Measurements from ENCODE around the gene OR10H1.
"Not testable (repeated sequence)": the region's sequence is repeated elsewhere in the genome, so short reads cannot be mapped to it uniquely, and the experiment has no call there.

Gene OR10H1

DNA sequence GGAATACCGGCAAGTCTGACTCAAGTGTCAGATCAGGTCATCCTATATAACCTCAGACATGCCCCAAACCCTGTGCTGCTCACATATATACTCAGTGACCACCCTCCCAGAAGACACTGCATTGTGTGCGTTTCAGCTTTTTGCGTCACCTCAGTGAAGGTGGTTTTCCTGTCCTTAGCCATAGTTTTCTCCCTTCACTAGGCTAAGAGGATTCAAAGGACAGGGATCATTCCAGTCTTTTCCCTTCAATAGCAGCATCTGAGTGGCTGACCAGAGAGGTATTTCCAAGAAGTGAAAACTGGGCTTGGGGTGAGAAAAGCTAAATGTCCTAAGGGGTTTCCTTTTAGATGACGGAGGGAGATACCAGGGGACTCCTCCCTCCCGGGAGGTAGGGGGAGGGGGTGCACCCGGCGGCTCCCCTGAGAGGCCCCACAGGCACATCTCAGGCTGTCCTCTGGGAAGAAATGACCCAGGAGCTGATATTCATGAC is 12.7 kb upstream of the OR10H1 start:
- Histone ChIP-seq H3K4me1 (ENCODE audit: control insufficient read depth, insufficient read depth, low read length) (no peaks in the 10 kb centered on the region), H3K36me3 (ENCODE audit: insufficient read depth, low read length) (no peaks in the 10 kb centered on the region), H3K9ac (ENCODE audit: low read depth, low read length) (no peak overlapping the region), H3K4me3 (ENCODE audit: low read length) (no peak overlapping the region), H3K4me2 (ENCODE audit: low read length) (no peak overlapping the region), H3K9me3 (replicated peaks; ENCODE audit: low read length) (no peaks in the 10 kb centered on the region), H3K27me3 (ENCODE audit: control insufficient read depth, insufficient read depth, low read length) (no peaks in the 10 kb centered on the region)

DNA sequence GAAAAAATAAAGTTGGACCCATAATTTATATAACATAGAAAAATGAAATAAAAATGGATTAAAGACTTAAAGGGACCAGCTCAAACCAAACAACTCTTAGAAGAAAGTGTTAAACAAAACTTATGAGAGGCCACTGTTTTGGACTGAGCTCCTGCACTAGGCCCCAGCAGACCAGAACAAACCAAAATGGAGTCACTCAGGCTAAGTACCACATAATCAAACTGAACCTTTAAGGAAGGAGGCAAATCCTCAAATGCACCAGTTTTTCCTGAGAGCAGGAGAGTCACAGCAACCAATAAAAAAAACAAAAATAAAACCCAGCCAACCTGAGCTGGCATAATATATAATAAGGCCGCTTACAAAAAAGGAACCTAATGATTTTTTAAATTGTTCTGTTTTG is 10.3 kb upstream of the OR10H1 start:
- Histone ChIP-seq H3K27me3 (ENCODE audit: control insufficient read depth, insufficient read depth, low read length) (no peaks in the 10 kb centered on the region), H3K9me3 (replicated peaks; ENCODE audit: low read length) (no peaks in the 10 kb centered on the region), H3K9ac (ENCODE audit: low read depth, low read length) (no peak overlapping the region), H3K4me1 (ENCODE audit: control insufficient read depth, insufficient read depth, low read length) (no peaks in the 10 kb centered on the region), H3K4me3 (ENCODE audit: low read length) (no peak overlapping the region), H3K36me3 (ENCODE audit: insufficient read depth, low read length) (no peaks in the 10 kb centered on the region), H3K4me2 (ENCODE audit: low read length) (no peak overlapping the region)

DNA sequence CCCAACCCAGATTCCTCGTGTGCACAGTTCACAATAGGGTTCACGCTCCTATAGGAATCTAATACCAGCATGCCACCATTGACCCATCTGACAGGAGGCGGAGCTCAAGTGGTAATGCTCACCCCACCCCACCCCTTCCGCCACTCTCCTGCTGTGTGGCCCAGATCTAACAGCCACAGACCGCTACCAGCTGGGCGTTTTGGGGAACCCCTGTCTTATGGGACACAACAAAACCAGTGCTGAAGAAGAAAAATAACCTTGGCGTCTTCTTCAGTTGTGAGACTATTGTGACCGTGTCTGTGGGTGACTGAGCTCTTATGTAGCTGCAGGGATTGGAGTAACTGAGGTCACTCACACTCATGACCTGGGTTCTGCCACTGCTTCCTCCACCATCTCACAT is 5.2 kb upstream of the OR10H1 start:
- Histone ChIP-seq H3K4me2 (ENCODE audit: low read length) (no peak overlapping the region), H3K9me3 (replicated peaks; ENCODE audit: low read length) (no peaks in the 10 kb centered on the region), H3K4me3 (ENCODE audit: low read length) (no peak overlapping the region), H3K4me1 (ENCODE audit: control insufficient read depth, insufficient read depth, low read length) (no peaks in the 10 kb centered on the region), H3K36me3 (ENCODE audit: insufficient read depth, low read length) (no peaks in the 10 kb centered on the region), H3K9ac (ENCODE audit: low read depth, low read length) (no peak overlapping the region), H3K27me3 (ENCODE audit: control insufficient read depth, insufficient read depth, low read length) (no peaks in the 10 kb centered on the region)

DNA sequence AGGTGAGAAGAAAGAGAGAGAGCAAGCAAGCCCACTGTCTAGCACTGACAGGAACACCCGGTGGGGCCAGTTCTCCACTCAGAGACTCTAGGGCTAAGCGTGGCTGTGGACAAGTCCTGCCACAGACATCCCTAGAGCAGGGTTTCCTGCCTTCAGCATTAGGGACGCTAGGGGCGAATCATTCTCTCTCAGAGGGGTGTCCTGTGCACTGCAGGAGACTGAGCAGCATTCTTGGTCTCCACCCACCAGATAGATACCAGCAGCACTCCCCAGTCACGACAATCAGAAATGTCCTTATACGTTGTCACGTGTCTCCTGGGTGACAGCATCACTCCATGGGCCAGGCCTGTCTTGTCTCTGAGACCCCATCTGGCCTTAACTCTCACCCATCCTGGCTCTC is 1.5 kb downstream of the OR10H1 start:
- H3K4me1 ChIP-seq (ENCODE audit: control insufficient read depth, insufficient read depth, low read length), result no peaks in the 10 kb centered on the region
- no peaks in the 10 kb centered on the region for H3K9me3 ChIP-seq (replicated peaks; ENCODE audit: low read length)
- no peaks in the 10 kb centered on the region for H3K27me3 ChIP-seq (ENCODE audit: control insufficient read depth, insufficient read depth, low read length)
- H3K9ac ChIP-seq (ENCODE audit: low read depth, low read length), result no peak overlapping the region
- H3K4me2 ChIP-seq (ENCODE audit: low read length), result no peak overlapping the region
- no peaks in the 10 kb centered on the region for H3K36me3 ChIP-seq (ENCODE audit: insufficient read depth, low read length)
- H3K4me3 ChIP-seq (ENCODE audit: low read length), result no peak overlapping the region

DNA sequence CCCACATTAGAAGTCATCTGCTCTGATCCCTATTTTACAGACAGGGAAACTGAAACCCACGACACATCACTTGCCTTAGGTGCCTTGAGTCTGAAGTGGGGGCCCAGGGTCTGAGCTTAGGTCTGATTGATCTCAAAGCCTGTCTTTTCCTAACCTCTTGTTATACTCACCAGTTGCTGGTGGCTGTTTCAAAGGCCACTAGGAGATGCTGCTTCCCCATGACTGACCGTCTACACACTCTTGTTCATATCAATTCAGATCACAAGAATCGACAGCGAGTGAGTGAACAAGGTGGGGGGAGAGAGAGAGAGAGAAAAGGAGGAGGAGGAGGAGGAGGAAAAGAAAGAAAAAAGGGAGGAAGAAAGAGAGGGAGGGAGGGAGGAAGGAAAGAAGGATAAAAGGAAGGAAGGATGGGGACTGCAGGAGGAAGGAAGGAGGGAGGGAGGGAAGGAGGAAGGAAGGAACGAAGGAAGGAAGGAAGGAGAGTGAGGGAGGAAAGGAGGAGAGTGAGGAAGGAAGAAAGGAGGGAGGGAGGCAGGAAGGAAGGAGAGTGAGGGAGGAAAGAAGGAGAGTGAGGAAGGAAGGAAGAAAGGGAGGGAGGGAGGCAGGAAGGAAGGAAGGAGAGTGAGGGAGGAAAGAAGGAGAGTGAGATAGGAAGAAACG is 3.3 kb downstream of the OR10H1 start:
- Histone ChIP-seq H3K4me1 (ENCODE audit: control insufficient read depth, insufficient read depth, low read length) (no peaks in the 10 kb centered on the region), H3K9me3 (replicated peaks; ENCODE audit: low read length) (no peaks in the 10 kb centered on the region)

DNA sequence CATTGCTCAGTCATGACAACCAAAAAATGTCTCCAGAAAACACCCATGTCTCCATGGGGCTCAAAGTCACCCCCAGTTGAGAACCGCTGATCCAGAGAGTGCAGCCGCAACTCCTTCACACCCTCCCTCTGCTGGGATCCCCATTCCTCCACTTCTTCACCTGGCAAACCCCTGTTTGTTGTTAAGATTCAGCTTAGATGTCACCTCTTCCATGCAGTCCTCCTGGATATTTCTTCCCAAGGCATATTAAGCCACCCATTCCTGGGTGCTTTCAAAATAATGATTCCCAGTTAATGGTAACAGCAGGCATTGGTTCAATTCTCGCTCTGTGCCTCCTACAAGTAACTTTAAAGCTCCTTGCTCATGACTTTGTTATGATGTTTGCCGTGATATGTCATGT is 4.0 kb downstream of the OR10H1 start:
- Histone ChIP-seq H3K9me3 (replicated peaks; ENCODE audit: low read length) (no peaks in the 10 kb centered on the region), H3K36me3 (ENCODE audit: insufficient read depth, low read length) (no peaks in the 10 kb centered on the region), H3K4me1 (ENCODE audit: control insufficient read depth, insufficient read depth, low read length) (no peaks in the 10 kb centered on the region), H3K4me2 (ENCODE audit: low read length) (no peak overlapping the region), H3K9ac (ENCODE audit: low read depth, low read length) (no peak overlapping the region), H3K27me3 (ENCODE audit: control insufficient read depth, insufficient read depth, low read length) (no peaks in the 10 kb centered on the region), H3K4me3 (ENCODE audit: low read length) (no peak overlapping the region)

More for the DNA sequence above, 3.3 kb downstream of the OR10H1 start:
- no peak overlapping the region for H3K9ac ChIP-seq (ENCODE audit: low read depth, low read length)
- H3K27me3 ChIP-seq (ENCODE audit: control insufficient read depth, insufficient read depth, low read length), result no peaks in the 10 kb centered on the region
- no peak overlapping the region for H3K4me3 ChIP-seq (ENCODE audit: low read length)
- no peak overlapping the region for H3K4me2 ChIP-seq (ENCODE audit: low read length)
- no peaks in the 10 kb centered on the region for H3K36me3 ChIP-seq (ENCODE audit: insufficient read depth, low read length)

DNA sequence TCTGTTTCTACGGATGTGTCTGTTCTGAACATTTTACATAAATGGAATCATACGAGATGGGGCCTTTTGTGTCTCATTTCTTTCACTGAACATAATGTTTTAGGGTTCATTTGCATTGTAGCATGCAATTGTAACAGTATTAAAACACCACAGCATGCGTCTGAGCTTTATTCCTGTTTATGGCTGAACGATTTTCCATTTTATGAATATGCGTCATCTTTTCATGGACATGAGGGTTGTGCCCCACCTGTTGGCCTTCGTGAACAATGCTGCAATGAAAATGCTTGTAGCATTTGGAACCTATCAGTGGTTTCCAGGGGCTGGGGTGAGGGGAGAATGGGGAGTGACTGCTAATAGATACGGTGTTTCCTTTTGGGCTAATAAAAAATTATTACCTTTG is 5.1 kb downstream of the OR10H1 start:
- Histone ChIP-seq H3K9ac (ENCODE audit: low read depth, low read length) (no peak overlapping the region), H3K9me3 (replicated peaks; ENCODE audit: low read length) (no peaks in the 10 kb centered on the region), H3K4me2 (ENCODE audit: low read length) (no peak overlapping the region), H3K36me3 (ENCODE audit: insufficient read depth, low read length) (no peaks in the 10 kb centered on the region), H3K27me3 (ENCODE audit: control insufficient read depth, insufficient read depth, low read length) (no peaks in the 10 kb centered on the region), H3K4me1 (ENCODE audit: control insufficient read depth, insufficient read depth, low read length) (no peaks in the 10 kb centered on the region), H3K4me3 (ENCODE audit: low read length) (no peak overlapping the region)

DNA sequence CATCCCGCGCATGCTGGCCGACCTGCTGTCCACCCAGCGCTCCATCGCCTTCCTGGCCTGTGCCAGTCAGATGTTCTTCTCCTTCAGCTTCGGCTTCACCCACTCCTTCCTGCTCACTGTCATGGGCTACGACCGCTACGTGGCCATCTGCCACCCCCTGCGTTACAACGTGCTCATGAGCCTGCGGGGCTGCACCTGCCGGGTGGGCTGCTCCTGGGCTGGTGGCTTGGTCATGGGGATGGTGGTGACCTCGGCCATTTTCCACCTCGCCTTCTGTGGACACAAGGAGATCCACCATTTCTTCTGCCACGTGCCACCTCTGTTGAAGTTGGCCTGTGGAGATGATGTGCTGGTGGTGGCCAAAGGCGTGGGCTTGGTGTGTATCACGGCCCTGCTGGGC is 21.2 kb downstream of the OR10H1 start:
- not testable (repeated sequence) for H3K9ac ChIP-seq (ENCODE audit: low read depth, low read length); H3K4me3 ChIP-seq (ENCODE audit: low read length); H3K36me3 ChIP-seq (ENCODE audit: insufficient read depth, low read length); H3K27me3 ChIP-seq (ENCODE audit: control insufficient read depth, insufficient read depth, low read length); H3K9me3 ChIP-seq (replicated peaks; ENCODE audit: low read length); H3K4me1 ChIP-seq (ENCODE audit: control insufficient read depth, insufficient read depth, low read length); H3K4me2 ChIP-seq (ENCODE audit: low read length)

DNA sequence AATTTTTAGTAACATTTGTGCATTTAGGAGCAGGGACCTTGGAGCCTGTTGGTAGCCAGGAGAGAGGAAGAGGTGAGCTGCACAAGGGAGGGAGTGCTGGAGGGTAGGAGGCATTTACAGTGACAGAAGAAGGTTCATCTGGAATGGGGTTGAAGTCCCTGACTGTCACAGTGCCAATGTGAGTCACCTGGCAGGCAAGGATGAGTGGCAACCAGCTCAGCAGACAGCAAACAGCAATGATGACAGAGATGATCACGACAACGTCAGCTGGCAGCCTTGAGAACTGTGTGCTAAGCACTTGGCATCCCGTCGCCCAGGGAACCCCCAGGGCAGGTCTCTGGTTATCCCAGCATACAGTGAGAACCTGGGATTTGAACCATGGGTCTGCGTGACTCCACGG is 25.4 kb downstream of the OR10H1 start:
- Histone ChIP-seq H3K9ac (ENCODE audit: low read depth, low read length) (no peak overlapping the region), H3K9me3 (replicated peaks; ENCODE audit: low read length) (no peaks in the 10 kb centered on the region), H3K27me3 (ENCODE audit: control insufficient read depth, insufficient read depth, low read length) (no peaks in the 10 kb centered on the region), H3K4me3 (ENCODE audit: low read length) (no peak overlapping the region), H3K4me2 (ENCODE audit: low read length) (no peak overlapping the region), H3K36me3 (ENCODE audit: insufficient read depth, low read length) (no peaks in the 10 kb centered on the region), H3K4me1 (ENCODE audit: control insufficient read depth, insufficient read depth, low read length) (no peaks in the 10 kb centered on the region)

DNA sequence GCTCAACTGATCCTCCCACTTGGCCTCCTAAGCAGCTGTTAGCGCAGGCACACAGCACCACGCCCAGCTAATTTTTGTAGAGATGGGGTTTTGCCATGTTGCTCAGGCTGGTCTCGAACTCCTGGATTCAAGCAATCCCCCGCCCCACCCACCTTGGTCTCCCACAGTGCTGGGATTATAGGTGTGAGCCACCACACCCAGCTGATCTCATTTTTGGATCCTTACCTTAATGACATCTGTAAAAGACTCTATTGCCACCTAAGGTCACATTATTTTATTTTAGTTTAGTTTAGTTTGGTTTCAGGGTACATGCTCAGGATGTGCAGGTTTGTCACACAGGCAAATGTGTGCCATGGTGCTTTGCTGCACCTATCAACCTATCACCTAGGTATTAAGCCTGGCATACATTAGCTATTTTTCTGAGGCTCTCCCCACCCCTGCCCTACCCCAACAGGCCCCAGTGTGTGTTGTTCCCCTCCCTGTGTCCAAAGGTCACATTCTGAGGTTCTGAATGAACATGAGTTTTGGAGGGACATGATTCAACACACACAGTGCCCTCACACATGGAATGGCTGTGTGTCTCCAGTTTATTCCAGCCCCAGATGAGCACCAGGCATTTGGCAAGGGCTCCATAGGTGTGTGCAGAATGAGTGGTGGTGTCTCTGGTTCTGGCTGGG is 26.7 kb downstream of the OR10H1 start:
- Histone ChIP-seq H3K9me3 (replicated peaks; ENCODE audit: low read length) (no peaks in the 10 kb centered on the region), H3K27me3 (ENCODE audit: control insufficient read depth, insufficient read depth, low read length) (no peaks in the 10 kb centered on the region), H3K4me2 (ENCODE audit: low read length) (no peak overlapping the region), H3K4me1 (ENCODE audit: control insufficient read depth, insufficient read depth, low read length) (no peaks in the 10 kb centered on the region), H3K36me3 (ENCODE audit: insufficient read depth, low read length) (no peaks in the 10 kb centered on the region), H3K4me3 (ENCODE audit: low read length) (no peak overlapping the region), H3K9ac (ENCODE audit: low read depth, low read length) (no peak overlapping the region)

DNA sequence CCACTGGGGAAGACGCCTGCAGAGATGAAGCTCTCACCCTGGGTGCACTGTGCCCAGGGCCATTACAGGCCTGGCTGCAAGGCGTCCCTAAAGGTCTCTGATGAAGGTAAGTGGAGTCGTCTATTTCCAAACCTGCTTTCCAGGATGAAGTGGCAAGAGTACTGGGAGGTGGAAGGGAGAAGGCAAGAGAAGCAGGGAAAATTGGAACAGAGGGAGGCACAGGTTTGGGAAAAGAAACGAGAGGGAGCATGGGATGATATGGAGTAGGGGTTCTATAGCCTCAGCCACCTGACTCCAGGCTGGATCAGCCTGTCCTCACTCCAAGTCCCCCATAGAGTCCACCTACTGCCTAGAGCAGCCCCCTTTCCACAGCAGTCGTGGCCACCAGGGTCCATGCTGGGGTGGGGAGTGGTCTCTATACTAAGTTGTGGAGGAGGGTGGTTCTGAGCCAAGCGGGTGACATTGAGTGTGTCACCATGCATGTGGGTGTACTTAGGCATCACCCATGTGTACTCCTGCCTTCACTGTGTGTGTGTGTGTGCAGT is 27.8 kb downstream of the OR10H1 start, which contains the start of gene OR10H5:
TSS of gene OR10H5 (plus strand) at position 51 of the 545 bp plus-strand sequence. CDS start 6,388 bp downstream, outside the sequence.
- H3K4me1 ChIP-seq (ENCODE audit: control insufficient read depth, insufficient read depth, low read length), result no peaks in the 10 kb centered on the region
- H3K36me3 ChIP-seq (ENCODE audit: insufficient read depth, low read length), result no peaks in the 10 kb centered on the region
- no peak within 1 kb of the TSS for H3K9ac ChIP-seq (ENCODE audit: low read depth, low read length)
- no peaks in the 10 kb centered on the region for H3K27me3 ChIP-seq (ENCODE audit: control insufficient read depth, insufficient read depth, low read length)
- no peaks in the 10 kb centered on the region for H3K9me3 ChIP-seq (replicated peaks; ENCODE audit: low read length)
- H3K4me2 ChIP-seq (ENCODE audit: low read length), result no peak within 1 kb of the TSS
- no peak within 1 kb of the TSS for H3K4me3 ChIP-seq (ENCODE audit: low read length)

DNA sequence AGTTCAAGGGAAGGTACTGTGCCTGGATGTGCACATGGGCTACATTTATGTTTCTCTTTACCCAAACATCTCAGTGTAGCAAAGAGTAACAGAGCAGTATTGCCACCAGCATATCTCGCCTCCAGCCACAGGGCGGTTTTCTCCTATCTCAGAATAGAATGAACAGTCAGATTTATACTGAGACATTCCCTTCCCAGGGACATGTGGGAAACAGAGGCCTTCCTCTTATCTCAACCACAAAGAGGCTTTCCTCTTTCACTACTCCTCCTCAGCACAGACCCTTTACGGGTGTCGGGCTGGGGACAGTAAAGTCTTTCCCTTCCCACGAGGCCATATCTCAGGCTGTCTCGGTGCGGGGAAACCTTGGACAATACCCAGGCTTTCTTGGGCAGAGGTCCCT is 32.6 kb downstream of the OR10H1 start:
- H3K9ac ChIP-seq (ENCODE audit: low read depth, low read length); H3K27me3 ChIP-seq (ENCODE audit: control insufficient read depth, insufficient read depth, low read length); H3K36me3 ChIP-seq (ENCODE audit: insufficient read depth, low read length); H3K4me3 ChIP-seq (ENCODE audit: low read length); H3K4me2 ChIP-seq (ENCODE audit: low read length); H3K9me3 ChIP-seq (replicated peaks; ENCODE audit: low read length); H3K4me1 ChIP-seq (ENCODE audit: control insufficient read depth, insufficient read depth, low read length): not testable (repeated sequence)

Measured in skeletal muscle satellite cell (primary cell).